Mucosa of descending colon (tissue), 3 donors: Measurements from ENCODE around the gene SLC12A7. TPM values are rescaled to one million over a fixed set of nuclear protein-coding genes. Genes with fewer than 3 reads are reported as not detected.
"Not testable (repeated sequence)": the region's sequence is repeated elsewhere in the genome, so short reads cannot be mapped to it uniquely, and the experiment has no call there.

Experiments used
- ATAC-seq: fragments of 200-7000 bp; cut with Tn5 transposase; one replicate; pipeline ENCODE4 v1.9.1; 2020; ENCODE audit warnings: mild to moderate bottlenecking, moderate library complexity
- DNase-seq, 3 donors: peaks; one replicate each; pipeline ENCODE4 v3.0.0-alpha.2; 2020
- H3K36me3 ChIP-seq: fragments of 200-600 bp; one replicate; pipeline ENCODE4 v1.8.0; 2021; ENCODE audit warnings: low read depth, mild to moderate bottlenecking
- H3K4me1 ChIP-seq: fragments of 200-600 bp; one replicate; pipeline ENCODE4 v1.8.0; 2021; ENCODE audit warnings: low read depth, mild to moderate bottlenecking
- H3K4me3 ChIP-seq: fragments of 200-600 bp; one replicate; pipeline ENCODE4 v1.8.0; 2021; ENCODE audit warnings: mild to moderate bottlenecking
- H3K9me3 ChIP-seq: fragments of 200-600 bp; one replicate; pipeline ENCODE4 v1.8.0; 2021; ENCODE audit warnings: mild to moderate bottlenecking
- CTCF ChIP-seq: fragments of 200-600 bp; IDR thresholded peaks from one replicate; pipeline ENCODE4 v1.8.0; 2022; ENCODE audit warnings: antibody characterized with exemption, mild to moderate bottlenecking
- intact Hi-C, 2 donors: fragments of 100-400 bp; cut with DNase I in 1 of 2; cut with micrococcal nuclease in 1 of 2; formaldehyde crosslinking; loops; one replicate each; pipeline versions ENCODE4 v1.11.0 to v1.11.1; 2022; cut with DNase I, micrococcal nuclease
- total RNA-seq, 3 donors: library from RNA; stranded (reverse); fragmentation: NEBNext Ultra II Directional in 2 of 3; extraction: Animal tissue kit (Norgen Biotek cat#: 25700) in 2 of 3; gene quantifications; one replicate each; pipeline versions ENCODE4 v1.2.1 to v1.2.4, GENCODE V29; 2021 to 2023
- donor health status: DM: no; HTN: no; CAD: no; lungs with moderate emphysema.
- donor health status: DM: no; HTN: no; CAD: no.
- donor health status: DM: no; HTN: yes; CAD: no.

SLC12A7 gene
- total RNA-seq, 3 donors from 2014 or later = 80.5 to 97.4 (median 94.1) TPM

- intact Hi-C loops = no loop called here
- no peak for ATAC-seq
- TF ChIP-seq CTCF = no peak
Measured at GRCh38 chr5:1026700-1027621, 84.9 kb downstream of the SLC12A7 start.

GRCh38 chr5:1021969-1022336, 89.9 kb downstream of the SLC12A7 start:
- H3K4me1 ChIP-seq, DNase-seq, intact Hi-C loops, ATAC-seq, H3K36me3 ChIP-seq, H3K9me3 ChIP-seq, H3K4me3 ChIP-seq: not testable (repeated sequence)

More at GRCh38 chr5:1026700-1027621, 84.9 kb downstream of the SLC12A7 start:
- H3K4me1 ChIP-seq = no peaks in the 10 kb centered on the region
- no peak overlapping the region for H3K4me3 ChIP-seq
- no peaks in the 10 kb centered on the region for H3K36me3 ChIP-seq
- H3K9me3 ChIP-seq = no peaks in the 10 kb centered on the region
- DNase-seq = peak in 1 of 3 donors; percentile 39

GRCh38 chr5:1021136-1021968, 90.5 kb downstream of the SLC12A7 start:
- ATAC-seq (peak; percentile 18), DNase-seq (peak in 2 of 3 donors; percentile 17 to 41)
- no peak overlapping the region for H3K4me3 ChIP-seq
- no peaks in the 10 kb centered on the region for H3K4me1 ChIP-seq
- intact Hi-C loops = no loop called here
- no peaks in the 10 kb centered on the region for H3K9me3 ChIP-seq
- no peaks in the 10 kb centered on the region for H3K36me3 ChIP-seq
- TF ChIP-seq CTCF = no peak

GRCh38 chr5:1020452-1020961, 91.4 kb downstream of the SLC12A7 start:
- intact Hi-C loops = no loop called here
- Histone ChIP-seq H3K36me3 (no peaks in the 10 kb centered on the region), H3K4me3 (no peak overlapping the region), H3K4me1 (no peaks in the 10 kb centered on the region), H3K9me3 (no peaks in the 10 kb centered on the region)
- ATAC-seq (no peak), DNase-seq (no peak)
- TF ChIP-seq CTCF = no peak

- ATAC-seq (no peak), DNase-seq (peak in 1 of 3 donors; percentile 22)
- Histone ChIP-seq H3K9me3 (no peaks in the 10 kb centered on the region), H3K4me1 (no peaks in the 10 kb centered on the region), H3K36me3 (no peaks in the 10 kb centered on the region), H3K4me3 (no peak overlapping the region)
- intact Hi-C loops = no loop called here
- TF ChIP-seq CTCF = no peak
Measured at GRCh38 chr5:1019001-1019905, 92.6 kb downstream of the SLC12A7 start.
